GM04503 (cell line): ENCODE measurements around the gene OR11L1.

Source experiments
- DNase-seq: peaks from one replicate; pipeline ENCODE4 v3.0.0-alpha.2; 2012; ENCODE audit warnings: low read depth

Gene OR11L1

GRCh38 chr1:247797518-247797917, 44.2 kb downstream of the OR11L1 start:
- no peak for DNase-seq
